Neural progenitor cell (in vitro differentiated cells): ENCODE results near the gene MAN2A2.

Experiments used
- CTCF ChIP-seq: fragments of 200-600 bp; sonication (generic); IDR thresholded peaks from 2 replicates; pipeline ENCODE4 v1.5.1; 2017; ENCODE audit warnings: antibody characterized with exemption, mild to moderate bottlenecking
- EZH2phosphoT487 ChIP-seq: fragments of 200-600 bp; sonication (generic); IDR thresholded peaks from 2 replicates; pipeline ENCODE4 v1.6.1; 2017; ENCODE audit warnings: antibody characterized with exemption

GRCh38 chr15:90882781-90883525, 20.1 kb upstream of the MAN2A2 start:
- TF ChIP-seq EZH2phosphoT487: no peak
- TF ChIP-seq CTCF: no peak
